Mesenteric fat pad (tissue), 1 donor: ENCODE data around the gene PPP1R13B. TPM values are rescaled to one million over a fixed set of nuclear protein-coding genes. Genes with fewer than 3 reads are reported as not detected.
A peak's percentile ranks its signal among the peaks of the same experiment; 100 is the strongest.
"Not testable (repeated sequence)": the region's sequence is repeated elsewhere in the genome, so short reads cannot be mapped to it uniquely, and the experiment has no call there.

Experiments used
- DNase-seq: peaks from one replicate; pipeline ENCODE4 v3.0.0-alpha.2; 2020; ENCODE audit warnings: low spot score
- total RNA-seq: library from RNA; stranded (reverse); fragmentation: NEBNext Ultra II Directional; extraction: Animal tissue kit (Norgen Biotek cat#: 25700); gene quantifications from one replicate; pipeline ENCODE4 v1.2.1, GENCODE V29; 2021
- donor health status: DM: yes; HTN: yes; CAD: no.

PPP1R13B gene
- total RNA-seq, 1 donor from 2014 or later, result 26.2 TPM

- no peak for DNase-seq
Observed at GRCh38 chr14:103859416-103860202, 12.2 kb upstream of the PPP1R13B start.

- no peak for DNase-seq
Observed at GRCh38 chr14:103858063-103858781, 10.8 kb upstream of the PPP1R13B start.

- DNase-seq, result no peak
Observed at GRCh38 chr14:103857256-103857655, 9.9 kb upstream of the PPP1R13B start.

- DNase-seq, result no peak
Observed at GRCh38 chr14:103856607-103857006, 9.2 kb upstream of the PPP1R13B start.

GRCh38 chr14:103856105-103856504 is 8.7 kb upstream of the PPP1R13B start:
- DNase-seq, result no peak

- DNase-seq, result no peak
Observed at GRCh38 chr14:103855734-103856095, 8.3 kb upstream of the PPP1R13B start.

GRCh38 chr14:103854822-103855733 is 7.7 kb upstream of the PPP1R13B start:
- no peak for DNase-seq

- no peak for DNase-seq
Observed at GRCh38 chr14:103854017-103854808, 6.8 kb upstream of the PPP1R13B start.

GRCh38 chr14:103849151-103849886 is 1.9 kb upstream of the PPP1R13B start:
- DNase-seq, result peak; percentile 76

GRCh38 chr14:103848175-103849077 is 1.1 kb upstream of the PPP1R13B start:
- DNase-seq, result peak; percentile 88

- DNase-seq, result peak; percentile 90
Observed at GRCh38 chr14:103846543-103847450, 578 bp downstream of the PPP1R13B start.

GRCh38 chr14:103846097-103846496 is 1.3 kb downstream of the PPP1R13B start:
- DNase-seq, result no peak

- no peak for DNase-seq
Observed at GRCh38 chr14:103845327-103845726, 2.0 kb downstream of the PPP1R13B start.

- not testable (repeated sequence) for DNase-seq
Observed at GRCh38 chr14:103841265-103841664, 6.1 kb downstream of the PPP1R13B start.

GRCh38 chr14:103840014-103840413 is 7.4 kb downstream of the PPP1R13B start:
- no peak for DNase-seq

- DNase-seq, result no peak
Observed at GRCh38 chr14:103839579-103839978, 7.8 kb downstream of the PPP1R13B start.

- no peak for DNase-seq
Observed at GRCh38 chr14:103838117-103838516, 9.3 kb downstream of the PPP1R13B start.
